ENCODE data around the gene ASAP2.
"Not testable (repeated sequence)": the region's sequence is repeated elsewhere in the genome, so short reads cannot be mapped to it uniquely, and the experiment has no call there.

Gene ASAP2

GRCh38 chr2:9388950-9389911 lies 182.6 kb downstream of the ASAP2 start:
- DNase-seq, result no peak

- DNase-seq, result no peak
These were observed 183.7 kb downstream of the ASAP2 start for GRCh38 chr2:9390151-9390850.

GRCh38 chr2:9390991-9391390 lies 184.4 kb downstream of the ASAP2 start:
- DNase-seq, result no peak

GRCh38 chr2:9391961-9392720 lies 185.5 kb downstream of the ASAP2 start:
- no peak for DNase-seq

- DNase-seq, result peak; percentile 60
These were observed 186.5 kb downstream of the ASAP2 start for GRCh38 chr2:9392898-9393765.

- DNase-seq, result no peak
These were observed 188.2 kb downstream of the ASAP2 start for GRCh38 chr2:9394816-9395215.

- DNase-seq, result no peak
These were observed 190.6 kb downstream of the ASAP2 start for GRCh38 chr2:9397201-9397600.

GRCh38 chr2:9398251-9398650 lies 191.6 kb downstream of the ASAP2 start:
- DNase-seq, result not testable (repeated sequence)

GRCh38 chr2:9398881-9399780 lies 192.5 kb downstream of the ASAP2 start:
- no peak for DNase-seq

GRCh38 chr2:9400268-9401058 lies 193.9 kb downstream of the ASAP2 start:
- DNase-seq, result no peak

- DNase-seq, result no peak
These were observed 194.5 kb downstream of the ASAP2 start for GRCh38 chr2:9401059-9401547.

GRCh38 chr2:9401646-9402371 lies 195.2 kb downstream of the ASAP2 start:
- no peak for DNase-seq

GRCh38 chr2:9403924-9404323 lies 197.3 kb downstream of the ASAP2 start:
- no peak for DNase-seq

GRCh38 chr2:9404451-9404850 lies 197.8 kb downstream of the ASAP2 start:
- DNase-seq, result no peak

- no peak for DNase-seq
These were observed 199.0 kb downstream of the ASAP2 start for GRCh38 chr2:9405636-9406035.

- no peak for DNase-seq
These were observed 200.1 kb downstream of the ASAP2 start for GRCh38 chr2:9406529-9407362.

- no peak for DNase-seq
These were observed 200.8 kb downstream of the ASAP2 start for GRCh38 chr2:9407363-9407811.

GRCh38 chr2:9408641-9409151 lies 202.1 kb downstream of the ASAP2 start:
- peak; percentile 46 for DNase-seq

All from left hindlimb (tissue), 1 donor.